NCI-H1417 treated with DMSO at 0.1 percent for 48 hours (cell line): ENCODE results near the gene KCNC1.

Experiments
- DNase-seq: peaks from one replicate; lab custom pipeline; 2025; lab: John Stamatoyannopoulos, UW

The KCNC1 gene

DNA sequence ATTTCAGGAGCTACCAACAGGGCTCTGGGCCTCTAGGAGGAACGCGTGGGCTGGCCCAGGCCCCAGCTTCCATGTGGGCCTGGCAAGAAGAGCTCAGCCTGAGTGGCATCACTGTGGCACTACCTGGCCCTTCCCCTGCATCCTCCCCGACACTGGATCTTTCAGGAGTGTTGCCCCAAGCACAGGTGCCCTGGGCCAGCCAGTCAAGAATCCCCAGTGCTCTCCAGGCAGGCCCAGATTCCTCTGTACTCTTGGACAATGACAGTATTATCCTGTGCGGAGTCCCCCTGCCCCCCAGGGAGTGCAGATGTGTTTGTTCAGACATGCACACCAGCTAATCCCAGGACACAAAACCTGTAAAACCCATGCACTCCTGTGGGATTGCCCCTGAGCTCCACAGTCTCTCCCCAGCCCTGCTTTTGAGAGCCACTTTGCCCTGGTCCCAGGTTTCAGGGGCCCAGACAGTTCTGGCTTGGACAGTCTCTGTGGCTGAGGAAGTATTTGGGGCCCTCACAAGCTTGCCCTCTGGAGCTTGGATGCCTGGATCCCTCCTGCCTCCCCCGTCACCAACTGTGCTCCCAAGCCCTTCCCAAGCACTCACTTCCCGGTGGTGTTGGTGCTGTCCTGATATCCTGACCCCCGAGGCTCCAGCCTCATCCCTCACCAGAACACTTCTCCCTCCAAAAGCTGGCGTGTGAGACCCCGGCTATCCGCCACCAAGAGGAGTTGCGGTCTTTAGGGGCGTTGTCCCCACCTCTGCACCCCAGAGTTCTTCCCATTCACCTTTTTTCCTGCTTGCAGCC lies 39.9 kb downstream of the KCNC1 start:
- DNase-seq = no peak

GRCh38 chr11:17775035-17775348 lies 40.4 kb downstream of the KCNC1 start:
- no peak for DNase-seq

DNA sequence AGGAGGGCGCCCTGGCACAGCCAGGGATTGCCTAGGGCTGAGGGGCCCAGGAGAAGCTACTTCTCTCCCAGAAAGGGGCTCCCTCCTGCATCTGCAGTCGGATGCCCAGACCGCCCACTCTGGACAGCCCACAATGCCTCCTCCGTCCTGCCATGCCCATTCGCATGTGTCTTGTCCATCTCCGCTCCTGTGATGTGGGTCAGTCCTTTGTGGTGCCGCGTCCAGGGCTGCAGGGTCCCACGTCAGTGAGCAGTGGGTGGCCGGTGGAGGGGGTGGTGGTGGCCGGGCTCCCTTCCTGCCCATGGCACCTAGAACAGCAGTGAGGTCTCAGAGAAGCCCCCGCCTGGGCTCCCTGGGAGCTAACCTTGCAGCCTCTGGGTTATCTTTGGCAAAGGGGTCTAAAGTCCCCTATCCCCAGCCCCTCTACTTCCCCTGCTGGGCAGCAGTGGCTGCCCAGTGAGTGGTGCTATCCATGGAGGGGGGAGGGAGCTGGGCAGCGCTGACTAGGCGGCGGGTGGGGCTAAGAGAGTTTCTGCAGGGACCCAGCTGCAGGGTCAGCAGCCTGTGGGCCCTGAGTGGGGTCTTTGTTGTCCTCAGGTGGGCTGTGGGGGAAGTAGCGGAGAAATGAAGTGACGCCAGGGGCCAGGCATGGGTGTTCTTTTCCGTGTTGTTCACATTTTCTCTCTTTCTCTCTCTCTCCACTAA lies 41.1 kb downstream of the KCNC1 start:
- no peak for DNase-seq

GRCh38 chr11:17776212-17776875 lies 41.8 kb downstream of the KCNC1 start:
- DNase-seq = no peak

GRCh38 chr11:17777086-17777737 lies 42.6 kb downstream of the KCNC1 start:
- no peak for DNase-seq

GRCh38 chr11:17777738-17778091 lies 43.1 kb downstream of the KCNC1 start:
- DNase-seq = no peak

- DNase-seq = no peak
Observed at GRCh38 chr11:17778352-17778751, 43.8 kb downstream of the KCNC1 start.

DNA sequence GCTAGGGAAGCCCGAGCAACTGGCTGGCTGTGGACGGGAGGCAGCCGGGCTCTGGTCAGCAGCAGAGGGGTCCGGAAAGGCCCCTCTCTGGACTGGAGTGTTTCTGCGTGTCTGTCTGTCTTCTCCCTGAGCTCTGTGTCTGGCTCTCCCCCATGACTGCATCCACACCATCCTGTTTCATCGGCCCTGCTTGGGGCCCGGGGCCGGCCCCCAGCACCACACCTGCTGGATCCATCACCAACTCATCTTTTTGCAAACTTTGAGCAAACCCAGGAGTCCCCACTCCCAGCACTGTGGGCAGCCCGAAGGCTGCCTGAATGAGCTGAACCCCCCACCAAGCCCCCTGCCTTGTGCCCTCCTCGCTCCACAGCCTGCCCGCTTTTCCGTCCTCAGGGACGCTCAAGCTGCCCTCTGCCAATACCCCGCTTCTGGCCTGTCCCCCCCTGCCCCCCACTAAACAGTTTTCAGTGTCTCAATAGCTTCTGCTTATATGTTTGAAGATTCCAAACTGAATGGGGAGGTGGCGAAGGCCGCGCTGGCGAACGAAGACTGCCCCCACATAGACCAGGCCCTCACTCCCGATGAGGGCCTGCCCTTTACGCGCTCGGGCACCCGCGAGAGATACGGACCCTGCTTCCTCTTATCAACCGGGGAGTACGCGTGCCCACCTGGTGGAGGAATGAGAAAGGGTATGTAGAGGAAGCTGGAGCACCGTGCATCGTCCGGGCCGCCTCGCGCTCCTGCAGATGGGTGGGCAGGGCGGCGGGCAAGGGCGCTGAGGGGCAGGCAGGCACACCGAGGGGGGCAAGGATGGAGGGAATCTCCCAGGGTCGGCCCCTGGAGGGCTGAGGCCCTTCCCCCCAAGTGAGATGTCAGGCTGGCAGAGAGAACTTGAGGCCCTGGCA lies 44.6 kb downstream of the KCNC1 start:
- no peak for DNase-seq

GRCh38 chr11:17779861-17780594 lies 45.4 kb downstream of the KCNC1 start:
- no peak for DNase-seq

GRCh38 chr11:17780668-17781067 lies 46.1 kb downstream of the KCNC1 start:
- DNase-seq = no peak

- no peak for DNase-seq
Observed at GRCh38 chr11:17781221-17781620, 46.6 kb downstream of the KCNC1 start.

GRCh38 chr11:17781626-17782025 lies 47.0 kb downstream of the KCNC1 start:
- no peak for DNase-seq

- DNase-seq = no peak
Observed at GRCh38 chr11:17782145-17782544, 47.6 kb downstream of the KCNC1 start.

GRCh38 chr11:17782603-17783337 lies 48.2 kb downstream of the KCNC1 start:
- DNase-seq = no peak

DNA sequence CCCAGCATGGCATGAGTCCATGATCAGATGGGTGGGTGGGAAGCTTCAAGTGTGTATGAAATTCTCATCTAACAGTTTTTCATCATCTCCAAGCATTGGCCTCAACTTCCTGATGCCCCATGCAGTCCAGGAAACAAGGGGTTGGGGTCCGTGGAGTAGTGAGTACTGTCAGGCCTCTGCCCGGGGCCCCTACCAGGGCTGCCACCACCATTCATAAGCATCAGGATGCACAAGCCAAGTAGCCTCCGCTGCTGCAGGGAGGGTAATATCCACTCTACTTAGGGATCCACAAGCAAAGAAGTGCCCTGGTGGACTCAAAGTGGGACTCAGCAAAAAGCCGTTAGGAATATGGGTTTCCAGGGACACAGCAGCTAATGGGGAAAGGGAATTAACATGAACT lies 49.3 kb downstream of the KCNC1 start:
- DNase-seq = no peak

- no peak for DNase-seq
Observed at GRCh38 chr11:17786824-17787525, 52.4 kb downstream of the KCNC1 start.

- no peak for DNase-seq
Observed at GRCh38 chr11:17788084-17788483, 53.5 kb downstream of the KCNC1 start.

- no peak for DNase-seq
Observed at GRCh38 chr11:17790453-17790852, 55.9 kb downstream of the KCNC1 start.

- DNase-seq = no peak
Observed at GRCh38 chr11:17791144-17791543, 56.6 kb downstream of the KCNC1 start.

DNA sequence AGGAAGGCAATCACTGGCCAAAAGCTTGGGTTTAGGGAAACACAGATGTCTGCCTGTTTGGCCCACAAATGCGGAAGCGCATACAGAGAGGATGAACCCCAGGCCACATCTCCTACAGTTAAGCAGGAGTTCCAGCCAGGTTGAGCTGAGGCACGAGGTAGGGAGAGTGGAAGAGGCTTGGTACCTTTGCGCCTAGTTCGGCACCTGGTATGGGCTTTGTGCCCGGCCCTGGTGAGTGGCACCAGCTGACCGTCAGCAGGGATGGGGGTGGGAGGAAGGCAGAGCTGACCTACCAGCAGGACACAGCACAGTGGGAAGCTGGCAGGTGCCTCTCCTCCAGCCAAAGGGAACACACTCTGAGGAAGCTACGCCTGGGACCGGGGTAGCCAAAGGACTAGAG lies 57.6 kb downstream of the KCNC1 start:
- no peak for DNase-seq
